ENCODE results near the gene APOL2.
A peak's percentile ranks its signal among the peaks of the same experiment; 100 is the strongest.
"Not testable (repeated sequence)": the region's sequence is repeated elsewhere in the genome, so short reads cannot be mapped to it uniquely, and the experiment has no call there.

The APOL2 gene, protein sequence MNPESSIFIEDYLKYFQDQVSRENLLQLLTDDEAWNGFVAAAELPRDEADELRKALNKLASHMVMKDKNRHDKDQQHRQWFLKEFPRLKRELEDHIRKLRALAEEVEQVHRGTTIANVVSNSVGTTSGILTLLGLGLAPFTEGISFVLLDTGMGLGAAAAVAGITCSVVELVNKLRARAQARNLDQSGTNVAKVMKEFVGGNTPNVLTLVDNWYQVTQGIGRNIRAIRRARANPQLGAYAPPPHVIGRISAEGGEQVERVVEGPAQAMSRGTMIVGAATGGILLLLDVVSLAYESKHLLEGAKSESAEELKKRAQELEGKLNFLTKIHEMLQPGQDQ

DNA sequence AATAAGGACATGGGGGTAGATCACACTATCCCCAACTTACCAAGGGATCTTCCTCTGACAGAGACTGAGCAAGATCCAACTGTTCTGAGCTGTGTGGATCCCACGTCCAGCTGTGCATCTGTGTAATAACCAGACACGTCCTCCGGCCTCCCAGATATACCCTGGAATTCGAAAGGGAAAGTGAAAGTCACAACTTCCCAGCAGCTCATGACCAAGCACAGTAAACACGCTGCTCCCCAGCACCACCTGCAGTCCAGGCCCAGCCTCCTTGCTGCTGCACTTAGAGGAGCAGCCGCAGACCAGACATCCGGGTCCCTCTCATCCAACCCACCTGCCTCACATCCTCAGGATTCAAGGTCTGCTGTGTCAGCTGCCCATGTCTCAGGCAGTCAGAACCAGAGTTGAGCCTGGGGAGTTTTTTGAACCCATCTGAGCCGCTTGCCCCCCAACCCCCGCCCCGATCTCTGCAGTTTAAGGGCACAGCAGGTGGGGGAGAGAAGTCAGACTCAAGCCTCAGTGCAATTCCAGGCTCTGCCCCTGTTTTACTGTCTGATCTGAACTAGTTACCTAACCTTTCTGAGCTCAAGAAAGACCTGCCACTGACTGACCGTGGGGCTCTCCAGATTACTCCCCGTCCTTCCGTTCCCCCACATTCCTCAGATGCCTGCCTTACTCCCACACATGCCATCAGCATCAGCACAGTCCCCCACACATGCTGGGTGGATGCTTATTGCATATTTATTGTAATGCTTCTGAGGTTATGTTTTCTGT is at the start of gene APOL2:
APOL2 (minus strand) TSS at position 127 of the 771 bp plus-strand sequence. CDS start 6,365 bp downstream, outside the sequence.
- DNase-seq: peak; percentile 79

DNA sequence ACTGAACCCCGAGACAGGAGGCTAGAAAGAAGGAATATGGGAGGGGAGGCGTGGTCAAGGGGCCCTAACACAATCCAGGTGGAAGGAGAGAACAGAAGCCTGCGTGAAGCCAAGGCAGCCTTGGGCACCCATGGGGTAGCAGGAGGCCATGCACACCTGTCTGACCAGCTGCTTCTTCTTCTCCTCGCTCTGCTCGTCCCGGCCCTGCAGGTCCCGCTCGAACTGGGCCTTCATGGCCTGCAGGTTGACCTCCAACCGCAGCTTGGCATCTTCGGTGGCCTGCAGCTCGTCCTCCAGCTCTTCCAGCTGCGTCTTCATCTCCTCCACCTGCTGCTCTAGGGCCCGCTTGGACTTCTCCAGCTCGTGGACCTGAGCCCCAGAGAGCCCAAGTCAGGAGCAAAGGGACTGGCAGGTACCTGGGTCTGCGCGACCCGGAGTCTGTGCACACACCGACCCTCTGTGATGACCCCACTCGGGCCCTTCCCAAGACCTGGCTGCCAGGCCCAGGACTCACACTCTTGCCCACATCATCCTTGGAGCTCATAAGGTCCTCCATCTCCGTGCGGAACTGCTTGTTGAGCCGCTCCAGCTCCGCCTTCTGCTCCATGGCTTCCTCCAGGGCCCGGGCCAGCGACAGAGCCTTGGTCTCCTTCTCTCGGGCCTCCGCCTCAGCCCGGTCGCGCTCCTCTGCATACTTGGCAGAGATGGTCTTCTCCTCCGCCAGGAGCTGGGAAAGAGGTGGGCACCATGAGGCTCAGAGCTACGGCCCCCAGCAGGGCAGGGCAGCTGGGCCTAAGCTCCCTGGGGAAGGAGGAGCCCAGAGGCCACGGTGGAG is 49.5 kb upstream of the APOL2 start:
- DNase-seq: no peak

DNA sequence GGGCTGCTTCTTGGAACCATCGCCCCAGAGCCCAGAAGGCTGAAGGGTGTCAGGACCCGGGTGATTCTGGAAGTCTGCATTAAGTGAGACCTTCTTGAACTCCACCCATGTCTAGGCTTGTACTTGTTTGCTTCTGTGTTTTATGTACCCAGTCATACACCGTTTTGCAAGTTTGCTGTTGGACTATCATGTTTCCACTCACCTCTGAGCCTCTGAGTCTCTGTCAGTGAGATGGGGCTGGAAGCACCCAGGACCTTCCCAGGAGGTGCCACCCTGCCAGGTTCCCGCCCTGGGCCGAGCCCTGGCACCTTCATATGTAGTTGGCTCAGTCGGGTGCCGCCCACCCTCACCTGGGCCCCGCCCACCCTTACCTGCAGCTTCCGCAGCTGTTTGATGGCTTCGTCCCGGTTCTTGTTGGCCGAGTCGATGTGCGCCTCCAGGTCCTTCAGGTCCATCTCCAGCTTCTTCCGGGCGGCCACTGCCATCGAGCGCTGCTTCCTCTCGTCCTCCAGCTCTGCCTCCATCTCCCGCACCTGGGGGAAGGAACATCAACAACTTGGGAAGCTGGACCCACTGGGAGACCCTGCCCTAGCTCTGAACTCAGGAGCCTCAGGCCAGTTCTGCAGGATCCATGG is 48.7 kb upstream of the APOL2 start:
- no peak for DNase-seq

DNA sequence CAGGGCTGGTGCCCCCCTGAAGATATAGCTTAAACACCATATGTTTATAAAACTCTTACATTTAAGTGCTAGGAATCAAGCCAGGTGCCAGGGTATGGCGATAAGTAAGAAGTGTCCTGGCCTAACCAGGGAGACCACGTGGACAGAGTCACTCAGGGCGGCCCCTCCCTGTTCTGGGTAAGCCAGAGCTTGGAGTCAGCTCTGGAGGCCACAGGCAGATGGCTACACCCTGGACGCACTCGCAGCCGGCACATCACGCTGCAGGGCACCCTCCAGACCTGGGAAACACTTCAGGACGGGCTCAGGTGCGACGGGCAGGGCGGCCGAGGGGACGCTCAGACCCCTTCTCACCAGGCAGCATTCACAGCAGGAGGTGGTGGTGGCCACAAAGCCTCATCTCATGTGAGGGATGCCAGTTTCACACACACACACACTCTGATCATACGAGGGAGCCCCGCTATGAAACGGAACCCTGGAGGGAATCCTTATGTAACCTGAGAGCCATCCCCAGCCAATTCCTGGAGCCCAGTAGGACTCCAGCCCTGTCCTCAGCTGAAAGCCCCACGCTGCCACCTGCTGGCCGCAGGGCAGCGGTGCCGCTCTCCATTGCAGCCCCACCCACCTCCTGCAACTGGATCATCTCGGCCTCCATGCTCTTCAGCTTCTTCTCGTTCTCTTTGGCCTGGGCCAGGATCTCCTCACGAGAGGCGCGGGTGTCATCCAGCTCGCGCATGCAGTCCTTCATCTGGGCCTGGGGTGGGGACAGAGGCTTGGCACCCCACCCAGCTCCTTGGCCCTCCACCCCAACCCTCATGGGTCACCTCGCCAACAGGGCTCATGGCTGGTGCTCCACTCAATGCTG is 47.0 kb upstream of the APOL2 start:
- DNase-seq: peak; percentile 19

DNA sequence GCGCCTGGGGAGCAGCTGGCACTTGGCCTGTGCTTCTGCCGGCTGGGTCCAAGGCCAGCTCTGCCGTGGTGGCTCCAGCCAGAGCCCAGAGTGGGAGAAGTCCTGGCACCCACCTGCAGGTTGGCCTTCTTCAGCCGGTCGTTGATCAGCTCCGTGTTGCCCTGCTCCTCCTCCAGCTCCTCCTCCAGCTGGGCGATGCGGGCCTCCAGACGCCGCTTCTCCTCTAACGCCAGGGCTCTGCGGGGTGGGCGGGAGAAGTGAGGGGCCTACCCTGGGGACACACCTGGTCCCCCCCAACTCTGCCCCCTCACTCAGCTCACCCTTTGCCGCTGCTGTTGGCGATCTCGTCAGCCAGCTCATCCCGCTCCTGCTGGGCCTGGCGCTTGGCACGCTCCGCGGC is 46.2 kb upstream of the APOL2 start:
- DNase-seq: no peak

DNA sequence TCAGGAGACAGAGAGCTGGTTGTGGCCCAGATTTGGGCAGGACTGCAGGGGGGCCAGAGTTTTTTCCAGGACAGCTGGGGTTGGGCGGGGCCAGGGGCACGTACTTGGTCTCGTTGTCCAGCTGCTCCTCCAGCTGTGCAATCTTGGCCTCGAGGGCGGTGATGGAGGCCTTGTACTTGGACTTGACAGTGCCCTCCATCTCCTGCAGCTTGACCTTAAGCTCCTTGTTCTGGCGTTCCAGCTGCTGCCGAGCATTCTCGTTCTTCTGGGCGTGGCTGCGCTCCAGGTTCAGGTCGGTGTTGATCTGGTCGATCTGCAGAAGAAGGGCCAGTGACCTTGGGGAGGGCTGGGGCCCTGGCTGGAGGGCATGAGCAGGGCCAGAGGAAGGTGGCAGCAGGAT is 45.7 kb upstream of the APOL2 start:
- no peak for DNase-seq

DNA sequence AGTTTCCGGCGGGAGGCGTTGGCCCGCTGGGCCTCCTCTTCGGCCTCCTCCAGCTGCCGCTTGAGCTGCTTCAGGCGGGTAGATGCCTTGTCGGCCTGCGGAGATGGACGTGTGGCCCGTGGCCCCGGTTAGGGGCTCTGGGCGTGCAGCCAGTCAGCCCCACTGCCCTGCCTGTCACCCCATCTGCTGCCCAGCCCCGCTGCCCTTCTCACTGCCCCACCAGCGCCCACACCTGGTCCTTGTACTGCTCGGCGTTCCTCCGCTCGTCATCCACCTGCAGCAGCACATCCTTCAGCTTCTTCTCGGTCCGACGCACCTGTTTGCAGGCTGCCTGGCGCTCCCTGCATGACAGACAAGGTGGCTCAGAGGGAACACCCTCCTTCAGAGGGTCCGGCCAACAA is 44.8 kb upstream of the APOL2 start:
- DNase-seq: no peak

DNA sequence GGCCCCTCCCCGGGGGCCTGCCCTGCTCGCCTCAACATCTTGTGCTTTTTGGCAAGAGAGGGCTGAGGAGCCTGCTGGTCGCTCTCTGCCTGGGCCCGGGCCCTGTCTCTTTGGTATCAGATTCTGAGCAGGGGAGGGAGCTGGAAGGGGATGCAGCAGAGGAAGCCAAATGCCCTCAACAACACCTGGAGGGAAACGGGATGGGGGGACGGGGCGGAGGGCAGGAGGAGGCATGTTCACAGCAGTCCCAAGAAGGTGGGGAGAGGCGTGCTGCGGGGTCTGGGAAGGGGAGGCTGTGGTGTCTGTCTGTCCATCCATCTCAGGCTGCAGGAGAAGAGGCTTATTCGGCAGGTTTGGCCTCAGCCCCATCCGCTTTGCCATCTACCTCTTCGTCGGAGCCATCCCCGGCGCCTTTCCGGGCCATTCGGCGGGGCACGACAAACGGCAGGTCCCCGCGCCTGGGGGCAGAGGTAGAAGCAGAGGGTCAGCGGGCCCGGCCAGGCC is 43.1 kb upstream of the APOL2 start:
- DNase-seq: no peak

DNA sequence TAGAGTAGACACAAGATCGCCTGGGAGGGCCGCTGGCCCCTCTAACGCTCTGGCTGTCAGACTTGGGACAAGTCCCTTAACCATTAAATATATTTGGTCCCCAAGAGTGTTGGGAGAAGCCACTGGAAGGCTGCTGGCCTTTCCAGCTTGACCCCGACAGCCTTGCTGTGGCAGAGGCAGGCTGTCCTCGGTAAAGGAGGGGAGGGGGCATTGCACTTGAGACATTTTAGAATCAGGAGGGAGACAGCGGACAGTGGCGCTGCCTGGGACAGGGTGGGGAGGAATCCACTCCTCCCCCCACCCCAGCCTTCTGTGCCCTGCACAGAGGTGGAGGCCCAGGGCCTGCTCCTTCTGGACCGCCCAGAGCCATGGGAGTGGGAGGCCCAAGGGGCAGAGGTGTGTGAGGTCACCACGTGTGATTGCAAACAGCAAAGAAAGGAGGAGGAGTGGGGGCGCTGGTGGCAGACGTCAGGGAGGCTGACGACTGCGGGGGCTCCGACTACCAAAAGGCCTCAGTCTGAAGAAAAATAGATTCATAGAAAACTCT is 42.5 kb upstream of the APOL2 start:
- no peak for DNase-seq

DNA sequence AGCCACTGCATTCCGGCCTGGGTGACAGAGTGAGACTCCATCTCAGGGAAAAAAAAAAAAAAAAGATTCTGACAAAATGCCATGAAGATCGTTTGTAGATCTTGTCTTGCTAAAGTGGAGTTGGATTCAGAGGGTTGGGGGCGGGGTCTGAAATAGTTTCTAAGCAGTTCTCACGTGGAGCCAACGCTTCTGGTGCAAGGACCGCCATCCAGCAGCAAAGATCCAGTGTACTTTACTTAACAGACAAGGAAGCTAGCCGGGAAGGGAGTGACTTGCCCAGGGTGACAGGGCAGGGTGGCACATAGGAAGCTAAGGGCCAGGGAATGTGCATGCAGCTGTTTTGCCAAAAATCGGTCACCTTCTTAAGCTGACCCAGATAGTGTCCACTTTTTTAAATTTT is 41.1 kb upstream of the APOL2 start:
- DNase-seq: no peak

DNA sequence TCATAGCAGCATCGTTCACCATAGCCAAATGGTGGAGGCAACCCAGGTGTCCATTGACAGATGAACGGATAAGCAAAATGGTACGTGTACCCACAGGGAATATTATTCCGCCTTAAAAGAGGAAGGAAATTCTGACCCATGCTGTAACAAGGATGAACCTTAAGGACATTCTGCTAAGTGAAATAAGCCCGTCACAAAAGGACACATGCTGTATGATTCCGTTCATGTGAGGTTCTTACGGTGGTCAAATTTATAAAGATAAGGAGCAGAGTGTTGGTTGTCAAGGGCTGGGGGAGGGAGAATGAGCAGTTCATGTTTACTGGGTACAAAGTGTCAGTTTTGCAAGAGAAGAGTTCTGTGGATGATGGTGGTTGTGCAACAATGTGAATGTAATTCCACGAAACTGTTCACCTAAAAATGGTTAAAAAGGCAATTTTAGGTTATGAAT is 39.9 kb upstream of the APOL2 start:
- DNase-seq: no peak

DNA sequence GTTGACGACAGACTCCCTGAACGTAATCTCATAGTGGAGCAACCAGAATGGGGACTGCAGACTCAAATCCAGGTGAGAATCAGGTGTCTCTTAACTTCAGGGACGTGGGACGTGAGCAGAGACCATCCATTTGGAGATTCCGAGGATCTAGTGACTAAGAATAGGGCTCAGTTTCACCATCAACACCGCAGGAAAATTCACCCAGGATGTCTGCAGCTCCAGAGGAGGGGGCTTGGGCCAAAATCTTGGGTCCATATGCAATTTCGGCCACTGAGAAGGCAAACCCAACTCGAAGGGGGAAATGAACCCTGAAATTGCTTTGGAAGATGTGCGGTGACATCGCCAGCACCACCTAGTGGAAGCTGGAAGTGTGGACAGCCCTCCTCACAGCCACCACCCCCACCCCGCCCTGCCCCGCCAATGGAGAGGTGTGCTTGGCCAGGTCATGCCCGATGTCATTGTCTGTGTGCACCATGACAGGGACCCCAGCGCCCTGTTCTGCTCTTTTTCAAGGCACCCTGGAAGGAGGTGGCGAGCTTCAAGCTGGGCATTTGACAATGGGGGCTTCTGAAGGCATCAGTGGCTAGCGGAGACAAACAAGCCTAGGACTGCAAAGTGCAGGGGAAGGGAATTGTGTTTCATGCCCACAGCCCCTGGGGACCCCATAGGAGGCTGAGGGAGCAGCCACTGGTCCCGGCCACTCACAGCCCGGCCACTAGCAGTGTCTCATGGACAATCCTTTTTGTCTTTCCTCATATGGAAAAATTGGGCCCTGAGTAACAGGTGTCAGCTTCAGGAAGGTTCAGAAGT is 38.4 kb upstream of the APOL2 start:
- DNase-seq: no peak

DNA sequence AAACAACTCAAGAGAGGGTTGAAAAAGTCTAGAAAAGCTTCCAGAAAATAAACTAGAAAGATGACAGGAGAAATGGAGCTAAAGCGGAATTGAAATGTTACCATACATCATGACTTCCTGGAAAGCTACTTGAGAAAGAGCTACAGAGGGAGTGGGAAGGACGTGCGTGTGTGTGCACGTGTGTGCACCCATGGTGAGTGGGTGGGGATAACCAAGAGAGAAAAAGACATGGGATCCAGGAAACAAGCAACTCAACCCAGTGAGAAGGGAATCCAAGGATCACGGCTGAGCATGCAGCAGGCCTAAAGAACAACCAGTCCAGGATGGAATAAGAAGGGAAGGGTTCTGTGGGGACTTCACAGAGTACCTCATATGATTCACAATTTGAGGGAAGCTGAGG is 35.2 kb upstream of the APOL2 start:
- DNase-seq: no peak

DNA sequence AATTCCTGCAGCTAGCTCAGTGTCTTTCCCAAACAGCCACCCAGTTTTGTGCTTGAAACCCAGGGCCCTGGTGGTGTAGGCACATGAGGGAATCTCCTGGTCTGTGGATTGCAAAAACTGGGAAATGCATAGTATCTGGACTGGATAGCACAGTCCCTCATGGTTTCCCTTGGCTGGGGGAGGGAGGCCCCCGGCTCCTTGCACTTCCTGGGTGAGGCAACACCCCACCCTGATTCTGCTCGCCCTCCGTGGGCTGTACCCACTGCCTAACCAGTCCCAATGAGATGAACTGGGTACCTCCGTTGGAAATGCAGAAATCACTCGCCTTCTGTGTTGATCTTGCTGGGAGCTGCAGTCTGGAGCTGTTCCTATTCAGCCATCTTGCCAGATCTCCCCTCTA is 32.6 kb upstream of the APOL2 start:
- not testable (repeated sequence) for DNase-seq

DNA sequence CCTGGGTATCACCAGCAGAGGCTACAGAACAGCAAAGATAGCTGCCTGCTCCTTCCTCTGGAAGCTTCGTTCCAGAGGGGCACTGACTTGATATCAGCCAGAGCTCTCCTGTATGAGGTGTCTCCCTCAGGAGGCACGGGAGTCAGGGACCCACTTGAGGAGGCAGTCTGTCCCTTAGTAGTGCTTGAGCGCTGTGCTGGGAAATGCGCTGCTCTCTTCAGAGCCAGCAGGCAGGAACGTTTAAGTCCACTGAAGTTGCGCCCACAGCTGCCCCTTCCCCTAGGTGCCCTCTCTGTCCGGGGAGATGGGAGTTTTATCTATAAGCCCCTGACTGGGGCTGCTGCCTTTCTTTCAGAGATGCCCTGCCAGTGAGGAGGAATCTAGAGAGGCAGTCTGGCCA is 31.9 kb upstream of the APOL2 start:
- DNase-seq: not testable (repeated sequence)

DNA sequence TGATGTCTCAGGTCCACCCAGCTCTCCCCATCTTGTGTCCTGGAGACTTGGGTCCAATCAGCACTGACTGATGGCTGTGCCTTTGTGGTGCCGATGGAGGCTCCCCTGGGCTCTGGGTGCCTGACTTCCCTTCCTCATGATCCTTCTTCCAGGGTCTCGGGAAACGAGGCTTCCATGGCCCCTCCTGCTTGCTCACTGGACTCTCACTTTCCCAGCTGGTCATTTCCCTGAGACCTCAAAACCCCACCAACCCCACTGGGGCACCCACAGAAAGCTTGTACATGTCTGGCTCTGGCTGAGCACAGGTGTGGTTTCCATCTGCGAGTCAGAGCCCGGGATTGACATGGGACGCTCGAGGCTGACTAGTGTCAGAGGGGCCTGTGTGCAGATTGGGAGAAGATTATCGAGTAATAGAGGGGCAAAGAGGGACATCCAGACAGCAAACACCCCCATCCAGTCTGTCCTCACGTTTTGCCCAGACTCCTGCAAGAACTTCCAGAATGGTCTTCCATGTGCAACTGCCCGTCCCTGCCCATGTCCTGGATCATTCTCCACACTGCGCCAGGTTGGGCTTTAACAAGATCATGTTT is 28.7 kb upstream of the APOL2 start:
- DNase-seq: no peak

DNA sequence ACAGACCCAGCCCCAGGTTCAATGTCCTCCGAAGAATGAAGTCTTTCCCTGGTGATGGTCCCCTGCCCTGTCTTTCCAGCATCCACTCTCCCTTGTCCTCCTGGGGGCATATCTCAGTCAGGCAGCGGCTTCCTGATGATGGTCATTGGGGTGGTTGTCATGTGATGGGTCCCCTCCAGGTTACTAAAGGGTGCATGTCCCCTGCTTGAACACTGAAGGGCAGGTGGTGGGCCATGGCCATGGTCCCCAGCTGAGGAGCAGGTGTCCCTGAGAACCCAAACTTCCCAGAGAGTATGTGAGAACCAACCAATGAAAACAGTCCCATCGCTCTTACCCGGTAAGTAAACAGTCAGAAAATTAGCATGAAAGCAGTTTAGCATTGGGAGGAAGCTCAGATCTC is 27.7 kb upstream of the APOL2 start:
- no peak for DNase-seq

DNA sequence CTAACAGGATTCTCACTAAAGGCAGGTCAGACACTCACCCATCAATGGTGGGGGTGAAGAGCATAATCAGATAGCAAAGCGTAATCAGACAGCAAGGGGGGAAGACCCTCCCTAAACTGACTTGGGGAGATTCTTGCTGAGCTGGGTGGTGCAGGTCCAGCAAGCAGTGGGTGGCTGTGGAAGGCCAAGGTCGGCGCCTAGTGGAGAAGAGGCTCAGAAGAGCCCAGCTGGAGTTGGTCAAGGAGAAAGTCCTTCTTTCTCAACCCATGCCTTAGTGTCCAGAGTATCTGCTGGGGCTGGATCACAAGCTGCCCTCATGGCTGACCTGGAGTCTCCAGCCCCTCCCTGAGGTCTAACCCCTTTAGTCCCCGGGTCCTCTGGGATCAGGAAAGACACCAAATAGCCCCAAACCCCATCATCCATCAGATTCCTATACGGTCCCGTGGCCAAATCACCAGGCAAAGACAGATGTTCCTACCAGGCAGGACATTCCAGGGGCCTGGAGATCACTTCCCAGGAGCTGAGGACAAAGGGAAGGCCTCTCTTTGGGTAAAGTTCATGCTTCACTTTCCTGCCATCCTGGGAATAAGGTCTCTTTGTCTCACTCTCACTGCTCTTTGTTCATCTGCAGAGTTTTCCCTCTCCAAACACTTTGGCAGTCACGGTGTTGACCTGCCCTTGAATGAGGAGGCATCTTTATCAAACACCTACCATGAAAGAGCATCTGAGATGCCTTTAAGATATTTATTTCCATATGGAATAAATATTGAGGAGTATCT is 24.7 kb upstream of the APOL2 start:
- DNase-seq: not testable (repeated sequence)

DNA sequence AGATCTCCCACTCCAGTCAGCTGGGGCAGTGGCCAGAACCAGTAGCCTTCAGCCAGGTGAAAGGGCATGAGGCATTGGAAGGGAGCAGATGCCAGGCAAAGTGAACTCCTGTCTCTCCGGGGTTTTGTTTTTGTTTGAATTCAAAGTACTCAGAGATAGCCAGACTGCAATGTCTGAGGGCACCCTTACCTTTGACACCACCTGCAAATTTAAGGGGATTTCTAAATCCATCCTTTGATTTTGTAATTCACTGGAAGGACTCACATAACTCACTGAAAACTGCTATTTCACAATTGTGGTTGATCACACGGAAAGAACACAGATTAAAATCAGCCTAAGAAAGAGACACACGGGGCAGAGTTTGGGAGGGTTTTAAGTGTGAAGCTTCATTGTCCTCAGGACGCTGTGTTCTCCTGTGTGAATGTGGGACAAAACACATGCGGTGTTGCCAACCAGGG is 23.9 kb upstream of the APOL2 start:
- not testable (repeated sequence) for DNase-seq
